ENCODE results near the gene TEX14. TPM values are rescaled to one million over a fixed set of nuclear protein-coding genes. Genes with fewer than 3 reads are reported as not detected.

TEX14 gene
- polyA plus RNA-seq, 4 donors: 0.03 to 0.41 TPM; not detected in 2

DNA sequence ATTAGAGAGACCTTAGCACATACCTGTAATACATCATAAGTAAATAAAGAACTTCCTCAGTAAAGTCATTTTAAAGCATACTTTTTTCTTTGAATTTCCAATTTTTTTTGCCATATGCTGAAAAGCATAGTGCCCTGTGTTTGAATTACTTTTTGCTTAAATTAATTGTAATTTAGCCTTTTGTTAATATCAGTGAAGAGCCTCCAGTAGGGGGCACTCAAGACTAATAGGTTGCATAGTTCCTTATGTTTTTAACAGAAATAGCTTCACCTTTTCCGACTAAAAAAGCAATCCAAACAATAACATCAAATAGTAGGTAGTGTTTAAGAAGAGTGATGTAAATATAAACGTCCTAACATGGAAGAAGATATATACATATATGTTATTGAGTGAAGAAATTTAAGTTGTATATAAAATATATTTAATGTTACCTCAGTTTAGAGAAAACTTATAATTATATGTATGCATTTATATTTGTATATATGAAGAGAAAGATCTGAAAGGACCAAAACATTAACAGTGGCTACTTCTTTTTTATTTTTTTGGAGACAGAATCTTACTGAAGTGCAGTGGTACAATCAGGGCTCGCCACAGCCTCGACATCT is 19.2 kb upstream of the TEX14 start:
- DNase-seq (peak; percentile 54 to 64), FAIRE-seq (peak; percentile 49)
- H3K27ac ChIP-seq (ENCODE audit: low read depth in 1 of 3, low read length in 2 of 3): no peak overlapping the region
- no peaks in the 10 kb centered on the region for H3K27me3 ChIP-seq (ENCODE audit: control insufficient read depth in 3 of 3, insufficient read depth in 3 of 3, low read length in 3 of 3)
- no peak overlapping the region for H3K4me3 ChIP-seq (ENCODE audit: low read depth in 1 of 3, low read length in 3 of 3)
- no peaks in the 10 kb centered on the region for H3K4me1 ChIP-seq (ENCODE audit: control insufficient read depth in 3 of 3, insufficient read depth in 2 of 3, low read depth in 1 of 3, low read length in 2 of 3)
- 52 to 54% (median 53%) methylated on average over 4 of the region's 4 CpGs for WGBS, 3 donors
- peaks cover 0 to 20% (median 5%) of the 10 kb centered on the region in 3 donors for H3K36me3 ChIP-seq (ENCODE audit: control insufficient read depth in 3 of 3, insufficient read depth in 2 of 3, low read depth in 1 of 3, low read length in 3 of 3)
- H3K9me3 ChIP-seq (ENCODE audit: control insufficient read depth in 2 of 2, insufficient read depth in 1 of 2, low read depth in 1 of 2, low read length in 1 of 2): no peaks in the 10 kb centered on the region

DNA sequence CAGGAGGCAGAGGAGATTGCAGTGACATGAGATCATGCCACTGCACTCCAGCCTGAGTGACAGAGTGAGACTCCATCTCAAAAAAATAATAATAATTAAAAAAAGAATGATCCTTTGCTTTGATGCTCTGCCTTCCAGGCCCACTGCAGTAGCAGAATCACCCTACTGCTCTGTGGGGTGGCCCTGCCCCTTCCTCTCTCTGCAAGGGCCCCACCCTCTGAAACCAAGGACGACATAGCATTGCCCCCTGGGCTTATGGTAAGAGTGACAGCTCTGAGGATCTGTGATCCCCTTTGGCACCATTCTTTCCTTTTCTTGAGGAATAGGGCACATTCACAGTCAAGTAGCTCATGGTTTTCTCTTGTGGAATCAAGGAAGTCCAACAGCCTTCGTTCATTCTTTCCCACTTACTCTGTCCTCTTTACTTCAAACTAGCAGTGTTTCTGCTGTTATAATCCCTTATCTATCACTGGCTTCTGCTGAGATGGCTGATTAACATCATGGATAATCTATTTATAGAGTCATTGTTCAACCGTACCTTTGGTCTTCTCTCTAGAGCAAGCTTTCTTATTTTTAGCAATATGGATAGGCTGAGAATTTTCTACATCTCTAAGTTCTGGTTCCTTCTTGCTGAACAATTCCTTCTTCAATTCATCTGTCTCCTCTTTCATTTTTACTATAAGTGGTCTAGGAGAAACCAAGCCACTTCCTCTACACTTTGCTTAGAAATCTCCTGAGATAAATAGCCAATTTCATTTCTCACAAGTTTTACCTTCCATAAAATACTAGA is 14.7 kb upstream of the TEX14 start:
- Histone ChIP-seq H3K27ac (ENCODE audit: low read depth in 1 of 3, low read length in 2 of 3) (no peak overlapping the region), H3K9me3 (ENCODE audit: control insufficient read depth in 2 of 2, insufficient read depth in 1 of 2, low read depth in 1 of 2, low read length in 1 of 2) (no peaks in the 10 kb centered on the region), H3K36me3 (ENCODE audit: control insufficient read depth in 3 of 3, insufficient read depth in 2 of 3, low read depth in 1 of 3, low read length in 3 of 3) (peaks cover 0 to 19% (median 0%) of the 10 kb centered on the region in 3 donors), H3K4me3 (ENCODE audit: low read depth in 1 of 3, low read length in 3 of 3) (no peak overlapping the region), H3K27me3 (ENCODE audit: control insufficient read depth in 3 of 3, insufficient read depth in 3 of 3, low read length in 3 of 3) (no peaks in the 10 kb centered on the region), H3K4me1 (ENCODE audit: control insufficient read depth in 3 of 3, insufficient read depth in 2 of 3, low read depth in 1 of 3, low read length in 2 of 3) (no peaks in the 10 kb centered on the region)
- WGBS, 3 donors: 61 to 82% (median 69%) methylated on average over 3 of the region's 3 CpGs
- FAIRE-seq (no peak), DNase-seq (no peak)

DNA sequence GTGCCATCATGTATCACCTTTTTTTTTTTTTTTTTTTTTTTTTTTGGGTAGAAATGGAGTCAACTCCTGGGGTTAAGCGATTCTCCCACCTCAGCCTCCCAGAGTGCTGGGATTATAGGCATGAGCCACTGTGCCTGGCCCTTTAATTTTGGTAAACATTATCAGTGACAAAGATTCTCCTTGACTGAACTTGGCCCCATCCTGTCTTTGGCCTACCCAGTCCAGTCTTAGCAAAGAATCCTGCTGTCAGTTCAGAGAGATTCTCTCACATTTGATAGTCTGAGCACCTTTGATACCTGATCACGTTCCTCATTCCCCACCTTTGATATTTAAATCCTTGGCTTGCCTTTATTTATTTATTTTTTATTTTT is 12.1 kb upstream of the TEX14 start:
- Histone ChIP-seq H3K4me1 (ENCODE audit: control insufficient read depth in 3 of 3, insufficient read depth in 2 of 3, low read depth in 1 of 3, low read length in 2 of 3) (no peaks in the 10 kb centered on the region), H3K36me3 (ENCODE audit: control insufficient read depth in 3 of 3, insufficient read depth in 2 of 3, low read depth in 1 of 3, low read length in 3 of 3) (peaks cover 0 to 24% (median 2%) of the 10 kb centered on the region in 3 donors), H3K9me3 (ENCODE audit: control insufficient read depth in 2 of 2, insufficient read depth in 1 of 2, low read depth in 1 of 2, low read length in 1 of 2) (no peaks in the 10 kb centered on the region), H3K27ac (ENCODE audit: low read depth in 1 of 3, low read length in 2 of 3) (no peak overlapping the region), H3K4me3 (ENCODE audit: low read depth in 1 of 3, low read length in 3 of 3) (no peak overlapping the region), H3K27me3 (ENCODE audit: control insufficient read depth in 3 of 3, insufficient read depth in 3 of 3, low read length in 3 of 3) (no peaks in the 10 kb centered on the region)
- WGBS, 3 donors: 88 to 96% (median 94%) methylated on average over 2 of the region's 2 CpGs
- FAIRE-seq (no peak), DNase-seq (no peak)

GRCh38 chr17:58703137-58703915 is 11.5 kb upstream of the TEX14 start:
- FAIRE-seq (no peak), DNase-seq (no peak)
- Histone ChIP-seq H3K27me3 (ENCODE audit: control insufficient read depth in 3 of 3, insufficient read depth in 3 of 3, low read length in 3 of 3) (no peaks in the 10 kb centered on the region), H3K36me3 (ENCODE audit: control insufficient read depth in 3 of 3, insufficient read depth in 2 of 3, low read depth in 1 of 3, low read length in 3 of 3) (peaks cover 0 to 28% (median 2%) of the 10 kb centered on the region in 3 donors), H3K4me1 (ENCODE audit: control insufficient read depth in 3 of 3, insufficient read depth in 2 of 3, low read depth in 1 of 3, low read length in 2 of 3) (no peaks in the 10 kb centered on the region), H3K27ac (ENCODE audit: low read depth in 1 of 3, low read length in 2 of 3) (no peak overlapping the region), H3K9me3 (ENCODE audit: control insufficient read depth in 2 of 2, insufficient read depth in 1 of 2, low read depth in 1 of 2, low read length in 1 of 2) (no peaks in the 10 kb centered on the region), H3K4me3 (ENCODE audit: low read depth in 1 of 3, low read length in 3 of 3) (no peak overlapping the region)
- 78 to 92% (median 83%) methylated on average over 4 of the region's 4 CpGs for WGBS, 3 donors

DNA sequence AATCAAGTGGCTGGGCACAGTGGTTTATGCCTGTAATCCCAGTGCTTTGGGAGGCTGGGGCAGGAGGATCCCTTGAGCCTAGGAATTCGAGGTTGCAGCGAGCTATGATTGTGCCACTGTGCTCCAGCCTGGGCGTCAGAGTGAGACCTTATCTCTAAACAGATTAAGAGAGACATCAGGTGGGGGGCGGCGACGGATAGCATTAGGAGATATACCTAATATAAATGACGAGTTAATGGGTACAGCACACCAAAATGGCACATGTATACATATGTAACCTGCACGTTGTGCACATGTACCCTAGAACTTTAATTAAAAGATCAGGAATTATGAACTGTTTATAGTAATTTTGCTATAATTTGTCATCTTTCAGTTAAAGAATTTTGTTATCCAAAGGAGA is 10.9 kb upstream of the TEX14 start:
- no peaks in the 10 kb centered on the region for H3K9me3 ChIP-seq (ENCODE audit: control insufficient read depth in 2 of 2, insufficient read depth in 1 of 2, low read depth in 1 of 2, low read length in 1 of 2)
- WGBS, 3 donors: 78 to 89% (median 87%) methylated on average over 8 of the region's 8 CpGs
- H3K27me3 ChIP-seq (ENCODE audit: control insufficient read depth in 3 of 3, insufficient read depth in 3 of 3, low read length in 3 of 3): no peaks in the 10 kb centered on the region
- no peak for FAIRE-seq
- peaks cover 0 to 28% (median 2%) of the 10 kb centered on the region in 3 donors for H3K36me3 ChIP-seq (ENCODE audit: control insufficient read depth in 3 of 3, insufficient read depth in 2 of 3, low read depth in 1 of 3, low read length in 3 of 3)
- H3K27ac ChIP-seq (ENCODE audit: low read depth in 1 of 3, low read length in 2 of 3): no peak overlapping the region
- DNase-seq: no peak
- no peaks in the 10 kb centered on the region for H3K4me1 ChIP-seq (ENCODE audit: control insufficient read depth in 3 of 3, insufficient read depth in 2 of 3, low read depth in 1 of 3, low read length in 2 of 3)
- H3K4me3 ChIP-seq (ENCODE audit: low read depth in 1 of 3, low read length in 3 of 3): no peak overlapping the region

DNA sequence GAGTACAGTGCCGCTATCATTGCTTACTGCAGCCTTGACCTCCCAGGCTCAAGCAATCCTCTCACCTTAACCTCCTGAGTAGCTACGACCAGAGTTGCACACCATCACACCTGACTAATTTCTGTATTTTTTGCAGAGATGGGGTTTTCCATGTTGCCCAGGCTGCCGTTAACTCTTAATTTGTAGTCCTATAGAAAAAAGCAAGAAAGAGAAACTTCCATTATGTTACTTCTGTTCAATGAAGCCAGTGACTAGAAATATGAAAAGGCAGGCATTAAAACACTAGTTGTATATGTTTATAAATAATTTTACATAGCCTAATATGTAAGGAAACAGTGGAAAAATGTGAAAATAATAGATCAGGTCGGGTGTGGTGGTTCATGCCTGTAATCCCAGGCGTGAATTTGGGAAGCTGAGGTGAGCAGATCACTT is 10.2 kb upstream of the TEX14 start:
- no peak for DNase-seq
- 74 to 89% (median 81%) methylated on average over 5 of the region's 5 CpGs for WGBS, 3 donors
- Histone ChIP-seq H3K9me3 (ENCODE audit: control insufficient read depth in 2 of 2, insufficient read depth in 1 of 2, low read depth in 1 of 2, low read length in 1 of 2) (no peaks in the 10 kb centered on the region), H3K27me3 (ENCODE audit: control insufficient read depth in 3 of 3, insufficient read depth in 3 of 3, low read length in 3 of 3) (no peaks in the 10 kb centered on the region), H3K4me1 (ENCODE audit: control insufficient read depth in 3 of 3, insufficient read depth in 2 of 3, low read depth in 1 of 3, low read length in 2 of 3) (no peaks in the 10 kb centered on the region), H3K4me3 (ENCODE audit: low read depth in 1 of 3, low read length in 3 of 3) (no peak overlapping the region), H3K27ac (ENCODE audit: low read depth in 1 of 3, low read length in 2 of 3) (no peak overlapping the region), H3K36me3 (ENCODE audit: control insufficient read depth in 3 of 3, insufficient read depth in 2 of 3, low read depth in 1 of 3, low read length in 3 of 3) (peaks cover 0 to 28% (median 2%) of the 10 kb centered on the region in 3 donors)
- no peak for FAIRE-seq

DNA sequence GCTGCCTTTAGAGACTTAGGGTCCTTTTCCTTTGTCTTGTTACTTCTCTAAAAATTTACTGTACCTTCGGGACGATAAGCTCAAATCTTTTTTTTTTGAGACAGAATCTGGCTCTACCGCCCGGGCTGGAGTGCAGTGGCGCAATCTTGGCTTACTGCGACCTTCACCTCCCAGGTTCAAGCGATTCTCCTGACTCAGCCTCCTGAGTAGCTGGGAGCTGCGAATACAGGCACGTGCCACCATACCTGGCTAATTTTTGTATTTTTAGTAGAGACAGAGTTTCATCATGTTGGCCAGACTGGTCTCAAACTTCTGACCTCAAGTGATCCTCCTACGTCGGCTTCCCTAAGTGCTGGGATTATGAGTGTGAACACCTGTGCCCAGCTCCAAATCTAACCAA is 7.9 kb upstream of the TEX14 start:
- no peaks in the 10 kb centered on the region for H3K4me1 ChIP-seq (ENCODE audit: control insufficient read depth in 3 of 3, insufficient read depth in 2 of 3, low read depth in 1 of 3, low read length in 2 of 3)
- peaks cover 0 to 23% (median 2%) of the 10 kb centered on the region in 3 donors for H3K36me3 ChIP-seq (ENCODE audit: control insufficient read depth in 3 of 3, insufficient read depth in 2 of 3, low read depth in 1 of 3, low read length in 3 of 3)
- FAIRE-seq (no peak), DNase-seq (no peak)
- H3K9me3 ChIP-seq (ENCODE audit: control insufficient read depth in 2 of 2, insufficient read depth in 1 of 2, low read depth in 1 of 2, low read length in 1 of 2): no peaks in the 10 kb centered on the region
- 96 to 98% (median 97%) methylated on average over 11 of the region's 11 CpGs for WGBS, 3 donors
- no peaks in the 10 kb centered on the region for H3K27me3 ChIP-seq (ENCODE audit: control insufficient read depth in 3 of 3, insufficient read depth in 3 of 3, low read length in 3 of 3)
- no peak overlapping the region for H3K27ac ChIP-seq (ENCODE audit: low read depth in 1 of 3, low read length in 2 of 3)
- H3K4me3 ChIP-seq (ENCODE audit: low read depth in 1 of 3, low read length in 3 of 3): no peak overlapping the region

GRCh38 chr17:58694826-58695225 is 3.0 kb upstream of the TEX14 start:
- H3K4me3 ChIP-seq (ENCODE audit: low read depth in 1 of 3, low read length in 3 of 3): no peak overlapping the region
- 89 to 98% (median 94%) methylated on average over 1 of the region's 1 CpG for WGBS, 3 donors
- H3K36me3 ChIP-seq (ENCODE audit: control insufficient read depth in 3 of 3, insufficient read depth in 2 of 3, low read depth in 1 of 3, low read length in 3 of 3): peaks cover 0 to 9% (median 0%) of the 10 kb centered on the region in 3 donors
- H3K27ac ChIP-seq (ENCODE audit: low read depth in 1 of 3, low read length in 2 of 3): no peak overlapping the region
- H3K27me3 ChIP-seq (ENCODE audit: control insufficient read depth in 3 of 3, insufficient read depth in 3 of 3, low read length in 3 of 3): no peaks in the 10 kb centered on the region
- DNase-seq (no peak), FAIRE-seq (no peak)
- peaks cover 0 to 6% of the 10 kb centered on the region in 2 donors for H3K9me3 ChIP-seq (ENCODE audit: control insufficient read depth in 2 of 2, insufficient read depth in 1 of 2, low read depth in 1 of 2, low read length in 1 of 2)
- peaks cover 0 to 7% (median 3%) of the 10 kb centered on the region in 3 donors for H3K4me1 ChIP-seq (ENCODE audit: control insufficient read depth in 3 of 3, insufficient read depth in 2 of 3, low read depth in 1 of 3, low read length in 2 of 3)
